Activated CD4-positive, alpha-beta T cell treated with anti-CD3 and anti-CD28 coated beads, Interleukin-2, amount 10 ng/mL, durations not matched to agents 24 days and 14 days (primary cell): ENCODE data around the gene PARD3. TPM values are rescaled to one million over a fixed set of nuclear protein-coding genes. Genes with fewer than 3 reads are reported as not detected.

Source experiments
- DNase-seq: peaks from one replicate; pipeline ENCODE4 v3.0.0; 2022
- H3K27ac Mint-ChIP-seq: one replicate; pipeline ENCODE4 v1.8.0; 2022; ENCODE audit warnings: mild to moderate bottlenecking, mixed read lengths
- H3K27me3 Mint-ChIP-seq: one replicate; pipeline ENCODE4 v1.8.0; 2022; ENCODE audit warnings: mixed read lengths
- H3K36me3 Mint-ChIP-seq: one replicate; pipeline ENCODE4 v1.8.0; 2022; ENCODE audit warnings: low read depth, mild to moderate bottlenecking, mixed read lengths
- H3K4me1 Mint-ChIP-seq: one replicate; pipeline ENCODE4 v1.8.0; 2021; ENCODE audit warnings: mixed read lengths
- H3K4me3 Mint-ChIP-seq: one replicate; pipeline ENCODE4 v1.8.0; 2022; ENCODE audit warnings: mild to moderate bottlenecking, moderate library complexity, mixed read lengths
- H3K9me3 Mint-ChIP-seq: one replicate; pipeline ENCODE4 v1.8.0; 2021; ENCODE audit warnings: mixed read lengths
- intact Hi-C: fragments of 100-400 bp; cut with micrococcal nuclease; formaldehyde crosslinking; loops from one replicate; pipeline ENCODE4 v1.15.1; 2023
- total RNA-seq: library from RNA; stranded (reverse); gene quantifications from 2 replicates; pipeline ENCODE4 v1.2.3, GENCODE V29; 2022

PARD3 gene
- total RNA-seq, 1 donor from 2014 or later = 2.9 TPM

DNA sequence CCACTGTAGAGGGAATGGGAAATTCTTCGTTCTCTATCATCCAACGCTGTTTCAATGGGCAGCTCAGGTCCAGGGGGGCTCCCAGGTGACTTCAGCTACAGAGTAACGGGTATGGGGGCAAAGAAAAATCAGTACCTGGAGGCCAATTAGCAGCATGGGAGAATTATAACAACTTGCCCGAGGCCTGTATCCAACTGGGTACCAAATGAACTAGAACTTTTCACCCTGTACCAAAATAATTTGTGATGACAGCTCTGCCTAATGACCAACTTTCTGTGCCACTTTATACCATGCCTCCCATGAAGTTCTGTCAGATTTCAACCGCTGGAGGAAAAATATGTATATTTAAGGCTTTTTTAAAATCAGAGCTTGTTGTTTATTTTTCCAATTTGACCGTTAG, 467.1 kb downstream of the PARD3 start:
- Mint-ChIP-seq H3K4me1 (no peaks in the 10 kb centered on the region), H3K36me3 (no peaks in the 10 kb centered on the region), H3K4me3 (no peak overlapping the region), H3K27ac (no peak overlapping the region), H3K27me3 (no peaks in the 10 kb centered on the region), H3K9me3 (no peaks in the 10 kb centered on the region)
- intact Hi-C loops = no loop called here
- DNase-seq = no peak

DNA sequence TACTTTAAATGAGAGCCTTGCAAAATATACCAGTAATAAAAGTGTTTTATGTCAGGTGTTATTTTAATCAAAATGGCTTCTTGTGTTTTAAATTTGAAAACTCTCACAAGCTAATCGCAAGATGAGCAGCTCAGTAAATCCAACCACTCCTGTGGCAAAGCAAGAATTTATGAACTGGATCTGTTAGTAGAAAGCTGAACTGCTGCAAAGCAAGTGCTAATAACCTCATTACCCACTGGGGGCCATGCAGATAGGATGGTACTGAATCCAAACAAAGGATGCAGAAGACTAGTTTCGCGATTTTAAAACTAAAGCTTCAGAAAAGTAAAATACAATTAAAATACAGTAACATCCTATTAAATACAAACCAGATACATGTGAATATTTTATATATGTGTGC, 468.0 kb downstream of the PARD3 start:
- no peaks in the 10 kb centered on the region for H3K4me1 Mint-ChIP-seq
- no peak overlapping the region for H3K4me3 Mint-ChIP-seq
- H3K36me3 Mint-ChIP-seq = no peaks in the 10 kb centered on the region
- intact Hi-C loops = no loop called here
- no peak overlapping the region for H3K27ac Mint-ChIP-seq
- DNase-seq = no peak
- H3K27me3 Mint-ChIP-seq = no peaks in the 10 kb centered on the region
- H3K9me3 Mint-ChIP-seq = no peaks in the 10 kb centered on the region

DNA sequence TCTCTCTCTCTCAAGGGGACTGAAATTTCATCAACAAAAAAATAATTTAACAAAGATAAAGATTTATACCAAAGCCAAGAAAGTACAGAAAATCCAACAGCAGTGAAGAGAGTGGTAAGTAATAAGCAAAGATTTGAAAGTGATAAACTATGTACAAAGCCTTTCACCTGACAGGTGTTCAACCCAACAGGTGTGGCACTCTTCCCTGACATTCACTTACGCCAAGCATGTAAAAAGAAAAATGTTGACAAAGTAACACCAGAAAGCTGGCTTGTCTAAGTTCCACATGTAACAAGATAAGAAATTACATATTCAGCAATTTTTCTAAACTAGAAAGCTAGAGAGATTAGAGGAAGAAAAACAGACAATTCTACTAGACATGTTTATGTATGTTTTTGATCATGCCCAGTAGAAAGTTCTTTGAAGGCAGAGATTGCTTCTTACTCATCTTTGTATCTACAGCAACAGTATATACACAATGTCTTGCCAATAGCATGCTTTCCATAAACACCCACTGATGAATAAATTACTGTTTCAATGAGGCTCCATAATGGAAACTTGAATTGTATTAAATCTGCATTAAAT, 468.5 kb downstream of the PARD3 start:
- H3K36me3 Mint-ChIP-seq = no peaks in the 10 kb centered on the region
- intact Hi-C loops = no loop called here
- H3K9me3 Mint-ChIP-seq = no peaks in the 10 kb centered on the region
- no peak for DNase-seq
- no peaks in the 10 kb centered on the region for H3K27me3 Mint-ChIP-seq
- H3K27ac Mint-ChIP-seq = no peak overlapping the region
- no peak overlapping the region for H3K4me3 Mint-ChIP-seq
- H3K4me1 Mint-ChIP-seq = no peaks in the 10 kb centered on the region

DNA sequence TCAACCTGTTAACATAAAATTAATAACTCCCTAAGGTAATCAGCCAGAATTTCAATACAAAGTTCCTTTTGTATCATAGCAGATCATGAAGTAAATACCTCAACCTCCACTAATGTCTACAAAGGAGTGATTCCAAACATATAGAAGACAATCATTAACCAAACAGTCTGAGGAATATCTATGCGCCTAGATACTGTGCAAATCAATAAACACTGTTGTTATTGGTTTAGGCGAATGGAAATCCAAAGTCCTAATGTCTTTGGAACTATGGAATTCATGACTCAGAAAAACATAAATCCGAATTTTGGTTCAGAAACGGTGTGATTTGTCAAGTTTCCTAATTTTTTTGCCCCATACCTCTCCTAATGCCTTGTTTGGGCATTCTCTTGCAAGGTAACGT, 469.7 kb downstream of the PARD3 start:
- no peak for DNase-seq
- no peaks in the 10 kb centered on the region for H3K9me3 Mint-ChIP-seq
- no peaks in the 10 kb centered on the region for H3K4me1 Mint-ChIP-seq
- no peak overlapping the region for H3K4me3 Mint-ChIP-seq
- intact Hi-C loops = no loop called here
- no peak overlapping the region for H3K27ac Mint-ChIP-seq
- H3K27me3 Mint-ChIP-seq = no peaks in the 10 kb centered on the region
- no peaks in the 10 kb centered on the region for H3K36me3 Mint-ChIP-seq

DNA sequence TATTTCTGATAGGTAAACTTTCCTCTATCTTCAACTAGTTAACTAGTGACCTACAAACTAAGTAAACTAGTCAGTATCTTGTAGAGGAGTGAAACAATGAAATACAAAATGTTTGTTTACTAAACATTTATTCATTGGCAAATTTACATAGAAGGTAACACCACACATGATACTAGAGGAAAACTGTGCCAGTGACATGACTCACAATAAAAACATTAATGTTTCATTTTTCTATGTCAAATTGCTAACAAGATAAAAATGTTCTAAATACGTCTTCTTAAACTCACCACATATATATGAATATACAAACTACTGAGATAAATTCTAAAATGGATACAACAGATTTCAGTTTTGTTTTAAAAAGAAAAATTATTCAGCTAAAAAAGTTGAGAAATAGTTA, 471.3 kb downstream of the PARD3 start:
- H3K9me3 Mint-ChIP-seq = no peaks in the 10 kb centered on the region
- intact Hi-C loops = no loop called here
- H3K4me1 Mint-ChIP-seq = no peaks in the 10 kb centered on the region
- no peak overlapping the region for H3K4me3 Mint-ChIP-seq
- no peaks in the 10 kb centered on the region for H3K27me3 Mint-ChIP-seq
- no peak overlapping the region for H3K27ac Mint-ChIP-seq
- no peak for DNase-seq
- H3K36me3 Mint-ChIP-seq = no peaks in the 10 kb centered on the region

DNA sequence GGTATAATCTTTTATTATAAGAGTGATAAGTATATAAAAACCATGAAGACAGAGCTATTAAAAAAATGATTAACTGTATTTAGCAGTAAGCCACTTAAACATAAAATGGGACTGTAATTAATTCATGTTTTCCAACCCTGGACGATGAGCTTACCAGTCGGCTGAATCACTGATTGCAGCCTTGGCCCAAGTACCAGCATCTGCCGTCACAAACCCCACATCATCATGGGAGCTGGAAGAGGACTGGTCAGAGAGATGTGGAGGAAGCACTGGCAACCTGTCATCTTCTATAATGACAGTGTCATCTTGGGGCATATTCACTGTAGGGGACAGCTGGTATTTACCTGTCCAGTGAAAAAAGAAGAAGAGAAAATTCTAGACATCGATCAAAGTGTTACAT, 473.6 kb downstream of the PARD3 start:
- Mint-ChIP-seq H3K36me3 (no peaks in the 10 kb centered on the region), H3K27ac (no peak overlapping the region), H3K9me3 (no peaks in the 10 kb centered on the region), H3K27me3 (no peaks in the 10 kb centered on the region), H3K4me1 (no peaks in the 10 kb centered on the region), H3K4me3 (no peak overlapping the region)
- intact Hi-C loops = no loop called here
- DNase-seq = no peak

DNA sequence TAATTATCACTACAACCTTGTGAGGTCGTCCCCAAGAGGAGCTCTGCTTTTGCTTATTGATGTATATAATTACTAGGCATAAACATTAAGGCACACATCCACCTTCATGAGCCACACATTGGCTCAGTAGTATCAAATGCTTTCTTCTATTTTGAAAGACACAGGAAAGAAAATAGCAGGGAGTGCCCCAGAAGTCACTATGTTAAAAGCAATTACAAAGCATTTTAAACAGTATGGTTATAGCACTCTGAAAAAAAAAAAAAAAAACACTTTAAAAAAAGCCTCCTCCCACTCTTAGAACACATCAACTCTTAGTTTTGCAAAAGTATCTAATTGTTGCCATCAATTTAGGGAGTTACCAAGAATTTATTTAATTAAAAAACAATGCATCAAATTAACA, 474.2 kb downstream of the PARD3 start:
- no peak overlapping the region for H3K4me3 Mint-ChIP-seq
- H3K9me3 Mint-ChIP-seq = no peaks in the 10 kb centered on the region
- H3K36me3 Mint-ChIP-seq = no peaks in the 10 kb centered on the region
- intact Hi-C loops = no loop called here
- no peaks in the 10 kb centered on the region for H3K27me3 Mint-ChIP-seq
- no peaks in the 10 kb centered on the region for H3K4me1 Mint-ChIP-seq
- DNase-seq = no peak
- H3K27ac Mint-ChIP-seq = no peak overlapping the region

DNA sequence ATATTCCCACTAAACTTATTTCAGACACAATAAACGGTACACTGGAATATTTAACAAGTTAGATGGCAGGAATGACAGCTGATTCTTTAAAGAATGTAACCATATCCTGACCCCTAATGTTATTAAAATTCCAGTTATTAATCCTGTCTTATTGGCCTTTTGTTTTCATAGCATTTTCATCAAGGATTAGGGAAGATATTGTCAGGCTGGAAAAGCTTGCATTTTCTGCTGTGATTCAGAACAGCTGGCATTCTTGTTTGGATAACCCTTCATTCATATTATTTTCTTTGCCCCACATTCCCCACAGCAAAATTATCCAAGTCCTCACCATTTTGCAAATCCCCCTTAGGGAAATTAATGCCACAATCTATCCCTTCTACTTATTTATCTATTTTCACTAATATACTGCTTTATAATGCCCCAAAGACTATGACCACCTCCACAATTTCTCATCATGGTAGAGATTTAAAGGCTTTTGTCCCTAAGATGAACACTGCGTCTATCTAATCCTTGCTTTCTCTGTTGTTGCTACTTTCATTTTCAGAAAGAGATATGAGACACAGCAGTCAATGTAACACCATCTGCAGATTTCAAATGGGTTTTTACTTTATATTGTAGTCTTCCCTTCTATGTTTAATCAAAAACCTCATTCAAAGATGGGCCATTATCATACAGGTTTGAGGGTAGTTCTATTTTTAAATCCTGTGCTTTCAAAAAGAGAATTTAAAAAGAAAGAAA, 475.1 kb downstream of the PARD3 start:
- Mint-ChIP-seq H3K9me3 (no peaks in the 10 kb centered on the region), H3K27me3 (no peaks in the 10 kb centered on the region), H3K27ac (no peak overlapping the region), H3K4me3 (no peak overlapping the region), H3K4me1 (no peaks in the 10 kb centered on the region), H3K36me3 (no peaks in the 10 kb centered on the region)
- DNase-seq = no peak
- intact Hi-C loops = no loop called here

DNA sequence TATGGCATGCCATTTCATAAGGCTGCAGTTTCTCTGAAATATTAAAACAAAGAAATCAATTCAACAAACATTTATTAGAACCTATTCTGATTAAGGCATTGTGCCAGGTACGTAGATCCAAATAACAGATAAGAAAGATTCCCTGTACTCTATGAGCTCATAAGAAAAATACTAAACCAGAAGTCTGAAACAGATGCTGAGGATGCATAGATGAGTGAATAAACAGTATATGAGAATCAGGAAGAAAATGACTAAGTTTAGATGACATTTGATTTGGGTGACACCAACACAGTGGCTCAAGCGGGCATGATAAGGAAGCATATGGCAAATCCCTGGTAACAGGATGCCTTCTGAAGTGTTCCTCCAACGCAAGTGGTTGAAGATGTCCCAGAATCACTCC, 477.2 kb downstream of the PARD3 start:
- Mint-ChIP-seq H3K36me3 (no peaks in the 10 kb centered on the region), H3K27ac (no peak overlapping the region), H3K4me1 (no peaks in the 10 kb centered on the region), H3K4me3 (no peak overlapping the region), H3K9me3 (no peaks in the 10 kb centered on the region), H3K27me3 (no peaks in the 10 kb centered on the region)
- intact Hi-C loops = no loop called here
- no peak for DNase-seq

DNA sequence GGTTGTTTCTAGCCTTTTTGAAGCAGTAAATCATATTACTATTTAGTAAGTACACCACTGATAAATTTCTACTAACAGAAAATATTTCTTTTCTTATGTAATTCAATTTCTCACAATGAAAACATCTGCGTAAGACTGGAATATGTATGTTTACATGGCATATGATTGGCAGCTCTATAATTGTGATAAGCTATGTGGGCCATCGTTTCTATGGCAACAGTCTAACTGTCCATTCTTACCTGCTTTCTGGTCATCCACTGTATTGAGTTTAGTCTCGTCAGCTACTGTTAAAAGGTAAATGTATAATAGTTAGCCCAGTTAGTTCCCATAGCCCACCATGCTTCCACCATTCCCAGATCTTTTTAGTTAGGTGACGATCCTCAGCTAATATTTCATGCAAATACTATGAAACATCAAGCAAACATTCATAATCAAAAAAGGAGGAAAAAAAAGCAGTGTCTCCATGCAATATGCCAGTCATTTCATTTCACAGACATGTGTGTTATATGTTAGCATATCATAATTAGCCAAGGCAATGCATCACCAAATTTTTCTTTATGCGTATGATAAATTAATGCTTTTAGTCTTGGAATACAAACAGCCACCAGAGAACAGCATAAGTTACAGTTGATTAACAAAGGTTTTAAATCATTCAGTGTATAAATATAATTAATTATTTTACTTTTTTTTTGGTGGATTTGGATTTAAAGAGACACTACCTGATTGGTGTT, 479.0 kb downstream of the PARD3 start:
- intact Hi-C loops = no loop called here
- Mint-ChIP-seq H3K4me1 (no peaks in the 10 kb centered on the region), H3K4me3 (no peak overlapping the region), H3K36me3 (no peaks in the 10 kb centered on the region), H3K27me3 (no peaks in the 10 kb centered on the region), H3K9me3 (no peaks in the 10 kb centered on the region), H3K27ac (no peak overlapping the region)
- no peak for DNase-seq

DNA sequence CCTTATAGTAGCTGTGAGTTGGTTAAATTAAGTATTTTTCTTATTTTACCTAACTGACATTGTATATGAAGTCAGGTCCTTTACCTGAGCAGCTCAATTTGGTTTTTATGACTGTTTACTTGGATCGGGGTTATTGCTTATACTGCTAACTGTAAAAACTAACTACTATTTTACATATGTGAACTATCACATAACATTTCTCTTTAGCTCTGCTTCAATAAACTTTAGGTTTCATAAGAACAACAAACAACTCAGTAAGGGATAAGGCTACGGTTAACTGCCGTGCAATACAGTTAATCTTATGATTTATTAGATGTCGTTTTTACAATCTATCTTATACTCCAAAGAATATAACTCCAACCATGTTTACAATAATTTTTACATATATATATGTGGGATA, 480.2 kb downstream of the PARD3 start:
- Mint-ChIP-seq H3K36me3 (no peaks in the 10 kb centered on the region), H3K27ac (no peak overlapping the region), H3K9me3 (no peaks in the 10 kb centered on the region), H3K4me3 (no peak overlapping the region), H3K4me1 (no peaks in the 10 kb centered on the region), H3K27me3 (no peaks in the 10 kb centered on the region)
- DNase-seq = no peak
- intact Hi-C loops = no loop called here

DNA sequence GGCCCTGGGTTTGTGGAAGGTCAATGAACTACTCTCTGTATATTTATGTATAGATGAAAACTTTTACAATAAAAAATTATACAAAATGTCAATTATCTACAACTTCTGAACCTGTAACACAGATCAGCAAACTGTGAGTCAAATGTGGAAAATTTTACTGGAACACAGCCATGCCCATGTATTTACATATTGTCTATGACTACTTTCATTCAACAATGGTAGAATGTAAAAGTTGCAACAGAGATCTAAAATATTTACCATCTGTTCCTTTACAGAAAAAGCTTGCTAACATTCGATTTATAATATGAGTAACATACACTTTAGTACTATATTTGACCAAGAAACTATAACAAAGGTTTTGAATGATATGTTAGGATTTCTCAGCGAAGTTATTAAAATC, 481.6 kb downstream of the PARD3 start:
- intact Hi-C loops = no loop called here
- Mint-ChIP-seq H3K4me1 (no peaks in the 10 kb centered on the region), H3K4me3 (no peak overlapping the region), H3K9me3 (no peaks in the 10 kb centered on the region), H3K36me3 (no peaks in the 10 kb centered on the region), H3K27ac (no peak overlapping the region), H3K27me3 (no peaks in the 10 kb centered on the region)
- DNase-seq = no peak

DNA sequence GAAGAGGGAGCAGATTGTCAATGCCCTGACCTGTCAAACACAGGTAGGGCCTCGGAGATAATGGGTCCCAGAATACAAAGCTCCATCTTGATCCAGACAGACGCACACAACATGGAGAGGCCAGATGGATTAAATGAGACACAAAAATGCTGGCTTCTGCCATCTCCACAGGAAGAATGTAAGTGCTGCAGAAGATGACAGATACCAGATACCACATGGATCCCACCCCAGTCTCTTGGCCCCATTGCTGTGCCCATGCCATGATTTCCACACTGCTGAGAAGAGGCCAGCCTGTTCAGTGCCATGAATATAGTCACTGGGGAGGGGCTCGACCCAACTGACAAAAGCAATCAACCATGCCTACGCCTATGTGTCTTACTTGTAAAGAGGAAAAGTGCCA, 487.9 kb downstream of the PARD3 start:
- Mint-ChIP-seq H3K27ac (no peak overlapping the region), H3K4me3 (no peak overlapping the region), H3K9me3 (no peaks in the 10 kb centered on the region), H3K27me3 (no peaks in the 10 kb centered on the region), H3K4me1 (no peaks in the 10 kb centered on the region), H3K36me3 (no peaks in the 10 kb centered on the region)
- no peak for DNase-seq
- intact Hi-C loops = no loop called here

DNA sequence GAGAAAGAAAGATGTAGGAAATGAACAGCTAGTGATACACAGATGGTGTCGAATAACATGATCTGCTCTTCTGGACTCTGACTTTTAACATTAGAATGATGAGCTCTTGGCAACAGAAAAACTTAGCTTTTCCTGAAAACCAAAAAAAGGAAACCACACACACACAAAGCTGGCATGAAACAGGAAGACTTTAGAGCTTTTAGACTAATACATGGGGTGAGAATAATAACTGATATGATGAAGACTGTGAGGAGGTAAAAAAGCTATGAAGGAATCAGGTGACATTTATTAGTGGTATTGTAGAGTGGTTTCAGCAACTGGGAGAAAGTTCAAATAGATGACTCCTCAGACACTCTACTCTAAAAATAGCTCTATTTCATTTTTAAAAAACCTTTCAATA, 491.9 kb downstream of the PARD3 start:
- Mint-ChIP-seq H3K36me3 (no peaks in the 10 kb centered on the region), H3K4me3 (no peak overlapping the region), H3K9me3 (no peaks in the 10 kb centered on the region), H3K4me1 (no peaks in the 10 kb centered on the region), H3K27me3 (peaks cover 1% of the 10 kb centered on the region), H3K27ac (no peak overlapping the region)
- DNase-seq = no peak
- intact Hi-C loops = no loop called here
